ENCODE data around the gene GPR156. TPM values are rescaled to one million over a fixed set of nuclear protein-coding genes. Genes with fewer than 3 reads are reported as not detected.

GPR156 gene
- total RNA-seq, 1 experiment from 2014 or later = 0.15 TPM

DNA sequence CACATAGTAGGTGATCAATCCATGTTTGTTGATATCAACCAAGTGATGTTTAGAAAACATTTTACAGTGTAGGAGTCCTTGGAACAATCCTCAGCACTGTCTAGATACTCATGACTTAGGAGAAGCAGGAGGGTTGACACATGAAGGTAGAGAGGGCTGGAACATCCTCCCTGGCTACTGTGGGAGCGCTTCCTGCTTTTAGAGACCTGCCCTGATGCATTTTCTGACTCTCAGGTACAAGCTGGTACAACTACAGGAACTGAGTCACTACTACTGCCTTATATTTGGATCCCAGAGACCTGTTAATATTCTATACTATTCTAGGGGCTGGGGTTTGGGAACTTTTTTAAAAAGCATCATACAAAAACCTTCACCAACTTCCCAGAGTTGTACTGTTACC, 20.1 kb downstream of the GPR156 start:
- Histone ChIP-seq H2AFZ (ENCODE audit: low read depth, low read length, poor library complexity, severe bottlenecking) (no peak overlapping the region), H3K27ac (ENCODE audit: low read depth, low read length) (no peak overlapping the region), H4K20me1 (ENCODE audit: insufficient read depth) (no peaks in the 10 kb centered on the region), H3K79me2 (ENCODE audit: insufficient read depth, low read length) (no peaks in the 10 kb centered on the region), H3K4me1 (ENCODE audit: control insufficient read depth in 1 of 2, insufficient read depth in 2 of 2, low read length in 2 of 2) (no peaks in the 10 kb centered on the region), H3K9ac (ENCODE audit: low read length) (no peak overlapping the region), H3K36me3 (ENCODE audit: control insufficient read depth in 1 of 2, insufficient read depth in 2 of 2, low read length in 2 of 2) (no peaks in the 10 kb centered on the region), H3K9me3 (ENCODE audit: control insufficient read depth in 1 of 2, insufficient read depth in 1 of 2, low read depth in 1 of 2, low read length in 2 of 2) (no peaks in the 10 kb centered on the region), H3K4me3 (replicated peaks in 1 of 2; ENCODE audit: low read depth in 1 of 2, low read length in 2 of 2) (no peak overlapping the region), H3K9me2 (ENCODE audit: insufficient read depth) (no peaks in the 10 kb centered on the region), H3K4me2 (ENCODE audit: low read length) (no peak overlapping the region), H3K27me3 (ENCODE audit: insufficient read depth, low read length) (no peaks in the 10 kb centered on the region)
- no peak for DNase-seq (ENCODE audit: low read depth, low spot score)
- TF ChIP-seq CBX3 (IDR thresholded peaks at IDR 0.05; ENCODE audit: low read depth) = no peak
- BruUV-seq (replicated peaks) = no TSS peak
- no peak for ATAC-seq
- POLR2A ChIA-PET = no interaction called here
- CTCF ChIA-PET = interaction anchor here (1.4 kb wide), 1 partner anchor 152 kb away, joined by 3 read pairs; no protein-coding TSS in a partner anchor
- RAD21 ChIA-PET (ENCODE audit: low non-redundant PET in 1 of 2, low total read pairs in 2 of 2, uncharacterized antibody in 2 of 2, unreplicated experiment in 2 of 2) = no interaction called here
- intact Hi-C loops (cut with micrococcal nuclease) = no loop called here

DNA sequence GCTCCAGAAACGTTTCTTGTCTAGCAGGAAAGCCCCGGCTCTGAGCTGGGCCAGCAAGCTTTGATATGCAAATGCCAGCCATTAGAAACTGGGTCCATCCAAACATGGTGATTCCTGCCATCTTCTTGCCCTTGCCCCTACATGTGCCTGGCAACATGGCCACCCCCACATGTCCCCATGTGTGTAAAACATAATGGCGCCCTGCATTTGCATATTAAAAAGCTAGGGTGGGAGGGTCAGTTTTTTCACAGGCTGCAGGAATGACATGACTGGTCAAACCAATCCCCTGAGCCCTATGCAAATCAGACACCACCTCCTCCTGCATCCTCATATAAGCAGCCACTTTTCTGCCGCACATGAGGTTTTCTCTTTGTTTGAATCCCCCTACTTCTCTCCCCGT, 21.2 kb downstream of the GPR156 start:
- H4K20me1 ChIP-seq (ENCODE audit: insufficient read depth) = no peaks in the 10 kb centered on the region
- no TSS peak for BruUV-seq (replicated peaks)
- intact Hi-C loops (cut with micrococcal nuclease) = no loop called here
- H3K4me1 ChIP-seq (ENCODE audit: control insufficient read depth in 1 of 2, insufficient read depth in 2 of 2, low read length in 2 of 2) = no peaks in the 10 kb centered on the region
- CTCF ChIA-PET = no interaction called here
- ATAC-seq = no peak
- no peaks in the 10 kb centered on the region for H3K9me2 ChIP-seq (ENCODE audit: insufficient read depth)
- H3K36me3 ChIP-seq (ENCODE audit: control insufficient read depth in 1 of 2, insufficient read depth in 2 of 2, low read length in 2 of 2) = no peaks in the 10 kb centered on the region
- no peaks in the 10 kb centered on the region for H3K27me3 ChIP-seq (ENCODE audit: insufficient read depth, low read length)
- POLR2A ChIA-PET = no interaction called here
- DNase-seq (ENCODE audit: low read depth, low spot score) = no peak
- H3K4me2 ChIP-seq (ENCODE audit: low read length) = no peak overlapping the region
- H3K9me3 ChIP-seq (ENCODE audit: control insufficient read depth in 1 of 2, insufficient read depth in 1 of 2, low read depth in 1 of 2, low read length in 2 of 2) = no peaks in the 10 kb centered on the region
- no peak overlapping the region for H2AFZ ChIP-seq (ENCODE audit: low read depth, low read length, poor library complexity, severe bottlenecking)
- no peaks in the 10 kb centered on the region for H3K79me2 ChIP-seq (ENCODE audit: insufficient read depth, low read length)
- no peak overlapping the region for H3K27ac ChIP-seq (ENCODE audit: low read depth, low read length)
- RAD21 ChIA-PET (ENCODE audit: low non-redundant PET in 1 of 2, low total read pairs in 2 of 2, uncharacterized antibody in 2 of 2, unreplicated experiment in 2 of 2) = no interaction called here
- H3K4me3 ChIP-seq (replicated peaks in 1 of 2; ENCODE audit: low read depth in 1 of 2, low read length in 2 of 2) = no peak overlapping the region
- TF ChIP-seq REST (IDR thresholded peaks at IDR 0.05; ENCODE audit: low read depth) = no peak
- no peak for TF ChIP-seq EZH2phosphoT487 (IDR thresholded peaks at IDR 0.05; ENCODE audit: borderline replicate concordance)
- no peak for TF ChIP-seq POLR2AphosphoS5 (IDR thresholded peaks at IDR 0.05; ENCODE audit: low read depth, low read length)
- no peak for TF ChIP-seq ZNF274 (IDR thresholded peaks at IDR 0.05; ENCODE audit: low read depth, low read length)
- no peak for TF ChIP-seq ZBTB33 (IDR thresholded peaks at IDR 0.05; ENCODE audit: extremely low read depth, insufficient replicate concordance, low read length)
- TF ChIP-seq CBX3 (IDR thresholded peaks at IDR 0.05; ENCODE audit: low read depth) = no peak
- TF ChIP-seq SRF (IDR thresholded peaks at IDR 0.05; ENCODE audit: low read depth) = no peak
- no peak for TF ChIP-seq TCF7L2 (IDR thresholded peaks at IDR 0.05; ENCODE audit: borderline replicate concordance, extremely low read depth, insufficient read depth, insufficient read length)
- TF ChIP-seq JUND (IDR thresholded peaks at IDR 0.05) = no peak
- TF ChIP-seq, protein P1, sequence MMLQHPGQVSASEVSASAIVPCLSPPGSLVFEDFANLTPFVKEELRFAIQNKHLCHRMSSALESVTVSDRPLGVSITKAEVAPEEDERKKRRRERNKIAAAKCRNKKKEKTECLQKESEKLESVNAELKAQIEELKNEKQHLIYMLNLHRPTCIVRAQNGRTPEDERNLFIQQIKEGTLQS (IDR thresholded peaks at IDR 0.05) = no peak
- TF ChIP-seq CTCF (IDR thresholded peaks at IDR 0.05 in 2 of 3, conservative IDR thresholded peaks at IDR 0.05 in 1 of 3; ENCODE audit: borderline replicate concordance in 1 of 3, insufficient read depth in 1 of 3, low read depth in 2 of 3, low read length in 2 of 3) = no peak
- no peak for TF ChIP-seq MAX (IDR thresholded peaks at IDR 0.05)
- no peak overlapping the region for H3K9ac ChIP-seq (ENCODE audit: low read length)
